HG03521 (cell line): ENCODE data around the gene ERMARD.
"Not testable (repeated sequence)": the region's sequence is repeated elsewhere in the genome, so short reads cannot be mapped to it uniquely, and the experiment has no call there.

ENCODE experiments used
- ATAC-seq: cut with Tn5 transposase; IDR thresholded peaks from one replicate; pipeline ENCODE4 v1.9.1; 2021; ENCODE audit warnings: mild to moderate bottlenecking, moderate library complexity; ENCODE audit not compliant: unreplicated experiment

Gene ERMARD

GRCh38 chr6:169738204-169738975, 13.0 kb upstream of the ERMARD start:
- no peak for ATAC-seq

- ATAC-seq: no peak
Measured at GRCh38 chr6:169738976-169739529, 12.4 kb upstream of the ERMARD start.

GRCh38 chr6:169741344-169741743, 10.1 kb upstream of the ERMARD start:
- ATAC-seq: no peak

GRCh38 chr6:169745405-169745804, 6.0 kb upstream of the ERMARD start:
- no peak for ATAC-seq

- ATAC-seq: no peak
Measured at GRCh38 chr6:169746556-169746955, 4.9 kb upstream of the ERMARD start.

GRCh38 chr6:169752074-169752623, 727 bp downstream of the ERMARD start:
- no peak for ATAC-seq

- ATAC-seq: no peak
Measured at GRCh38 chr6:169755162-169755561, 3.7 kb downstream of the ERMARD start.

- no peak for ATAC-seq
Measured at GRCh38 chr6:169763308-169763707, 11.9 kb downstream of the ERMARD start.

GRCh38 chr6:169763881-169764280, 12.5 kb downstream of the ERMARD start:
- no peak for ATAC-seq

- not testable (repeated sequence) for ATAC-seq
Measured at GRCh38 chr6:169765789-169766188, 14.4 kb downstream of the ERMARD start.

- no peak for ATAC-seq
Measured at GRCh38 chr6:169766232-169766631, 14.8 kb downstream of the ERMARD start.

GRCh38 chr6:169766921-169767736, 15.7 kb downstream of the ERMARD start:
- no peak for ATAC-seq

- ATAC-seq: no peak
Measured at GRCh38 chr6:169774347-169774746, 22.9 kb downstream of the ERMARD start.

- no peak for ATAC-seq
Measured at GRCh38 chr6:169775321-169775720, 23.9 kb downstream of the ERMARD start.

GRCh38 chr6:169776379-169776778, 25.0 kb downstream of the ERMARD start:
- no peak for ATAC-seq

GRCh38 chr6:169777896-169778295, 26.5 kb downstream of the ERMARD start:
- no peak for ATAC-seq

- no peak for ATAC-seq
Measured at GRCh38 chr6:169778646-169779045, 27.2 kb downstream of the ERMARD start.

GRCh38 chr6:169779092-169779815, 27.8 kb downstream of the ERMARD start:
- ATAC-seq: no peak

GRCh38 chr6:169779896-169780295, 28.5 kb downstream of the ERMARD start:
- ATAC-seq: no peak

GRCh38 chr6:169780571-169781091, 29.2 kb downstream of the ERMARD start:
- ATAC-seq: no peak

- no peak for ATAC-seq
Measured at GRCh38 chr6:169782966-169783365, 31.5 kb downstream of the ERMARD start.
